Activated naive CD8-positive, alpha-beta T cell treated with anti-CD3 and anti-CD28 coated beads, Interleukin-2, amount 10 ng/mL, durations not matched to agents 7 days and 5 days (primary cell): ENCODE data around the gene TPPP2. TPM values are rescaled to one million over a fixed set of nuclear protein-coding genes. Genes with fewer than 3 reads are reported as not detected.

Experiments
- ATAC-seq: fragments of 150-1000 bp; cut with Tn5 transposase; one replicate; pipeline ENCODE4 v1.10.0; 2021; ENCODE audit warnings: low read depth, moderate library complexity
- POLR2A ChIA-PET: fragments of 350-600 bp; sonication (Branson Sonifier 250); formaldehyde crosslinking; loops from one replicate; lab custom pipeline; 2021; ENCODE audit warnings: antibody characterized with exemption; lab: Charles Lee
- DNase-seq: peaks from one replicate; pipeline ENCODE4 v3.0.0; 2021
- H3K27ac Mint-ChIP-seq: one replicate; pipeline ENCODE4 v1.8.0; 2022; ENCODE audit warnings: mild to moderate bottlenecking, mixed read lengths
- H3K27me3 Mint-ChIP-seq: one replicate; pipeline ENCODE4 v1.8.0; 2022; ENCODE audit warnings: mild to moderate bottlenecking, moderate library complexity, mixed read lengths
- H3K36me3 Mint-ChIP-seq: one replicate; pipeline ENCODE4 v1.8.0; 2021; ENCODE audit warnings: mild to moderate bottlenecking, mixed read lengths
- H3K4me1 Mint-ChIP-seq: one replicate; pipeline ENCODE4 v1.8.0; 2021; ENCODE audit warnings: mixed read lengths
- H3K4me3 Mint-ChIP-seq: one replicate; pipeline ENCODE4 v1.8.0; 2022; ENCODE audit warnings: mild to moderate bottlenecking, moderate library complexity, mixed read lengths
- H3K9me3 Mint-ChIP-seq: one replicate; pipeline ENCODE4 v1.8.0; 2021; ENCODE audit warnings: mixed read lengths
- microRNA-seq: library from miRNA; unstranded; fragments of <30 nt; microRNA quantifications from one replicate; pipeline ENCODE4 v1.2.0, GENCODE V29; 2022
- total RNA-seq, 2 experiments: library from RNA; stranded (reverse); gene quantifications; one replicate each; pipeline ENCODE4 v1.2.3, GENCODE V29; 2021

TPPP2 gene
- total RNA-seq, 2 experiments from 2014 or later: not detected

DNA sequence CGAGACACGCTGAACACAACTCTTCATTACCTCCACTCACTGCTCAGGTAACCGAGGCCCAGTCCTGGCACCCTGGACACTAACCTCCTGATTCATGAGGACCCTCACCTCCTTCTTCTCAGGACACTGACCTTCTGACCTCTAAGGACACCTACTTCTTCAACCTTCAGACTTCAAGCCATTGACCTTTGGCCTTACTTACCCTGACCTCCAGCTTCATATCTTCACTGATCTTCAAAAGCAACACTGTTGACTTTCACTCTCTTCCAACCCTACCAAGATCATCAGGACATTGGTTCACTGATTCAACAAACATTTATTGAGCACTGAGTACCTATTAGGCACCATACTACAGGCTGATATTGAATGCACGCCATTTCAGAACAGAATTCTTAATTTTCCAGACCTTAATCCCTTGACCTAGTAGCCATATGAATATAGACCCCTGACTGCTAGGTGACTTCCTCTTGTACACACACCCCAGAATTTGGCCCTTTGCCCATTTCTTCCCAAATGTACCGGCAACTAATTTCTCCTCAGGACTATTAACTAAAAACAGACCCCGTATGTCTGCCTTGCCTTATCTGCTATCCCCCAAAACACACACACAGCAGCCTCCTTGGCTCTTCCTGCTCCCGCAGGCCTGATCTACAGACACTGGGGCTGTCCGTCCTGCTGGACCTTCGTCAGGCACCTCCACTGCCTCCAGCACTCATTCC lies 45.9 kb downstream of the TPPP2 start:
- no peak for DNase-seq
- POLR2A ChIA-PET: no interaction called here
- no peaks in the 10 kb centered on the region for H3K9me3 Mint-ChIP-seq
- H3K4me1 Mint-ChIP-seq: peaks cover 14% of the 10 kb centered on the region
- no peaks in the 10 kb centered on the region for H3K36me3 Mint-ChIP-seq
- H3K4me3 Mint-ChIP-seq: no peak overlapping the region
- peaks cover 27% of the 10 kb centered on the region for H3K27me3 Mint-ChIP-seq
- H3K27ac Mint-ChIP-seq: no peak overlapping the region
- no peak for ATAC-seq

DNA sequence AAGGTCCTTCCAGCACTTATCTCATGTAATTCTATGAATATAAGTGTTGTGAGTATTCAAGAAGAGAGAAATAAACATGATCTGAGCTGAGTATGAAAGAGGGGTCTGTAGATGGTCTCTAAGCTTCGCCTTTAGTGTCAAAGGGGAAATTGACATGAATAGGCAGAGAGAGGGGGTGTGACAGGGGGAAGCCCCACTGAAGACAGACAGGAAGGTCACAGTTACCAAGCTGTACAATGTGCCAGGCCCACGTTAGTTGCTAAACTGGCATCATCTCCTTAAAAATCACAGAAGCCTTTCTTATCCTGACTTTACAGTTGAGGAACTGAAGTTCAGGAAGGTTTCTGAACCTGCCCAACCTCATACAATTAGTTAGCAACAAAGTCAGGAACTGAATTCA lies 47.7 kb downstream of the TPPP2 start:
- no peak overlapping the region for H3K4me3 Mint-ChIP-seq
- POLR2A ChIA-PET: no interaction called here
- no peaks in the 10 kb centered on the region for H3K9me3 Mint-ChIP-seq
- H3K27ac Mint-ChIP-seq: no peak overlapping the region
- H3K36me3 Mint-ChIP-seq: no peaks in the 10 kb centered on the region
- H3K27me3 Mint-ChIP-seq: peaks cover 9% of the 10 kb centered on the region
- H3K4me1 Mint-ChIP-seq: peaks cover 2% of the 10 kb centered on the region
- ATAC-seq (no peak), DNase-seq (no peak)

DNA sequence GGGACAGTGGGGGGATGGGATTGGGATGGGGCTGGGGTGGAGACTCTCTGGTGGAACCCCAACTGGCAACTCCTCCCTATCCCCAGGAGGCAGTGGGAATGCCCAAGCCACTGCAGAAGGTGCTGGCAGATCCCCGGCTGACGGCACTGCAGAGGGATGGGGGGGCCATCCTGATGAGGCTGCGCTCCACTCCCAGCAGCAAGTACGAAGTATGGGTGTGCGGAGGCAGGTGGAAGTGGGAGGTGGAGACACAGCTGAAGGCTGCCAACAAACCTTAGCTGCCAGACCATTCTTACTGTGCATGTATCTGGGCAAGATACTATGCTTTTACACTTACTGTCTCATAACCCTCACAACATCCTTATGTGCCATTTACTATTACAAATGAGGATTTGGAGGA lies 48.3 kb downstream of the TPPP2 start:
- Mint-ChIP-seq H3K4me1 (peaks cover 2% of the 10 kb centered on the region), H3K27me3 (peaks cover 5% of the 10 kb centered on the region), H3K9me3 (no peaks in the 10 kb centered on the region), H3K27ac (no peak overlapping the region), H3K36me3 (no peaks in the 10 kb centered on the region), H3K4me3 (no peak overlapping the region)
- ATAC-seq (no peak), DNase-seq (no peak)
- POLR2A ChIA-PET: no interaction called here

DNA sequence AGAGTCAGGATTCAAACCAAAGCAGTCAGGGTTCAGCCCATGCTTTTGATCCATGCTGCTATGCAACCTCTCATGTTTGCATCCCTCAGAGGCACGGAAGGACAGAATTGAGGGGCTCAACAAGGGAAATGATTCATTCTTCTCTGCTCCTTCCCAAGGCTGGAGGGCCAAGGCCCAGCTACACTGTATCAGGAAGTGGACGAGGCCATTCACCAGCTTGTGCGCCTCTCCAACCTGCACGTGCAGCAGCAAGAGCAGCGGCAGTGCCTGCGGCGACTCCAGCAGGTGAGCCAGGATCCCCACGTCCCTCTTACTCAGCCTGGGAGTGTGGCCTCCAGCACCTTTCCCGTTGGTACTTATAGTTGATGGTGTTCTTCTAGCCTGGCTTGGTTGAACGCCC lies 48.7 kb downstream of the TPPP2 start:
- Mint-ChIP-seq H3K4me1 (peaks cover 2% of the 10 kb centered on the region), H3K27me3 (peaks cover 4% of the 10 kb centered on the region), H3K27ac (no peak overlapping the region), H3K4me3 (no peak overlapping the region), H3K9me3 (no peaks in the 10 kb centered on the region), H3K36me3 (no peaks in the 10 kb centered on the region)
- no peak for DNase-seq
- POLR2A ChIA-PET: no interaction called here
- no peak for ATAC-seq

DNA sequence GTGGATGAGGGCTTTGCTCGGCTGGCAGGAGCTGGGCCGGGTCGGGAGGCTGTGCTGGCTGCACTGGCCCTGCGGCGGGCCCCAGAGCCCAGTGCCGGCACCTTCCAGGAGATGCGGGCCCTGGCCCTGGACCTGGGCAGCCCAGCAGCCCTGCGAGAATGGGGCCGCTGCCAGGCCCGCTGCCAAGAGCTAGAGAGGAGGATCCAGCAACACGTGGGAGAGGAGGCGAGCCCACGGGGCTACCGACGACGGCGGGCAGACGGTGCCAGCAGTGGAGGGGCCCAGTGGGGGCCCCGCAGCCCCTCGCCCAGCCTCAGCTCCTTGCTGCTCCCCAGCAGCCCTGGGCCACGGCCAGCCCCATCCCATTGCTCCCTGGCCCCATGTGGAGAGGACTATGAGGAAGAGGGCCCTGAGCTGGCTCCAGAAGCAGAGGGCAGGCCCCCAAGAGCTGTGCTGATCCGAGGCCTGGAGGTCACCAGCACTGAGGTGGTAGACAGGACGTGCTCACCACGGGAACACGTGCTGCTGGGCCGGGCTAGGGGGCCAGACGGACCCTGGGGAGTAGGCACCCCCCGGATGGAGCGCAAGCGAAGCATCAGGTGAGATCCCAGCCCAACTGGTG lies 51.6 kb downstream of the TPPP2 start:
- ATAC-seq (no peak), DNase-seq (no peak)
- Mint-ChIP-seq H3K36me3 (no peaks in the 10 kb centered on the region), H3K4me1 (peaks cover 5% of the 10 kb centered on the region), H3K27me3 (peaks cover 4% of the 10 kb centered on the region), H3K4me3 (no peak overlapping the region), H3K27ac (no peak overlapping the region), H3K9me3 (no peaks in the 10 kb centered on the region)
- POLR2A ChIA-PET: no interaction called here

Small RNA genes lying within 50 kb of the gene (microRNA-seq; reads per million reads assigned to microRNA genes)
- not detected for gene MIR6717

Other genes with a start within 250 kb of the TPPP2 start
- gene RNASE6, start 248.9 kb upstream of the TPPP2 start, total RNA-seq: 1 to 10 TPM in 1 of 2 experiments, under 1 TPM in 1; 0.96 to 1.4 TPM
- 1 to 10 TPM; 2.8 to 4.5 TPM for gene RNASE1, start 227.4 kb upstream of the TPPP2 start, total RNA-seq
- not detected for gene RNASE3, start 138.8 kb upstream of the TPPP2 start, total RNA-seq
- not detected for gene RNASE2, start 74.7 kb upstream of the TPPP2 start, total RNA-seq
- gene METTL17, start 40.2 kb upstream of the TPPP2 start, total RNA-seq: 100 to 1,000 TPM in 1 of 2 experiments, 10 to 100 TPM in 1; 92.9 to 100 TPM
- under 1 TPM in 1 of 2 experiments, not detected in 1; 0.25 TPM for gene SLC39A2, start 30.9 kb upstream of the TPPP2 start, total RNA-seq
- 10 to 100 TPM; 15.9 to 17.1 TPM for gene NDRG2, start 5.2 kb upstream of the TPPP2 start, total RNA-seq
- gene RNASE13, start 4.6 kb downstream of the TPPP2 start, total RNA-seq: not detected
- not detected for gene RNASE7, start 12.1 kb downstream of the TPPP2 start, total RNA-seq
- gene RNASE8, start 27.6 kb downstream of the TPPP2 start, total RNA-seq: not detected
- gene ARHGEF40, start 40.1 kb downstream of the TPPP2 start, total RNA-seq: under 1 TPM; 0.20 to 0.28 TPM
- 1 to 10 TPM; 4.3 to 6.0 TPM for gene ZNF219, start 68.4 kb downstream of the TPPP2 start, total RNA-seq
- not detected for gene TMEM253, start 70.8 kb downstream of the TPPP2 start, total RNA-seq
- gene OR5AU1, start 125.8 kb downstream of the TPPP2 start, total RNA-seq: not detected
- gene HNRNPC, start 239.2 kb downstream of the TPPP2 start, total RNA-seq: 100 to 1,000 TPM; 658 to 677 TPM
- not detected for gene RPGRIP1, start 249.9 kb downstream of the TPPP2 start, total RNA-seq